HL-60 (cell line): ENCODE measurements around the gene GALNT6.

Source experiments
- DNase-seq, 2 experiments: peaks; one replicate each; pipeline ENCODE4 v3.0.0-alpha.2; 2010 to 2020; ENCODE audit warnings: low read depth in 1 of 2, low spot score in 1 of 2
- H3K27ac ChIP-seq: fragments of 250-450 bp; sonication (Bioruptor Pico); replicated peaks from 2 replicates; pipeline ENCODE4 v1.5.1; 2020; ENCODE audit warnings: mild to moderate bottlenecking, moderate library complexity
- H3K27me3 ChIP-seq: fragments of 250-450 bp; sonication (Bioruptor Pico); 2 replicates; pipeline ENCODE4 v1.5.1; 2021; ENCODE audit warnings: mild to moderate bottlenecking, moderate library complexity; ENCODE audit not compliant: insufficient read depth, poor library complexity, severe bottlenecking
- H3K4me3 ChIP-seq: replicated peaks from 2 replicates; pipeline ENCODE4 v1.5.1; 2011; ENCODE audit warnings: mild to moderate bottlenecking, control low read depth, low read length; ENCODE audit not compliant: insufficient read depth
- GABPA ChIP-seq: IDR thresholded peaks from 2 replicates; pipeline ENCODE4 v1.6.1; 2012; ENCODE audit warnings: low read depth
- POLR2AphosphoS5 ChIP-seq: IDR thresholded peaks from 2 replicates; pipeline ENCODE4 v1.6.1; 2012; ENCODE audit warnings: low read depth
- SPI1 ChIP-seq: IDR thresholded peaks from 2 replicates; pipeline ENCODE4 v1.6.1; 2012; ENCODE audit warnings: low read depth, mild to moderate bottlenecking, borderline replicate concordance
- TF ChIP-seq, protein P1 (sequence below): IDR thresholded peaks from one replicate; pipeline ENCODE4 v1.5.1; 2011; ENCODE audit warnings: low read length, control low read depth, inconsistent platforms; ENCODE audit not compliant: insufficient read depth
- TF ChIP-seq, protein P2 (sequence below): IDR thresholded peaks from 2 replicates; pipeline ENCODE4 v1.6.1; 2012; ENCODE audit warnings: low read depth; ENCODE audit not compliant: insufficient replicate concordance

The GALNT6 gene

DNA sequence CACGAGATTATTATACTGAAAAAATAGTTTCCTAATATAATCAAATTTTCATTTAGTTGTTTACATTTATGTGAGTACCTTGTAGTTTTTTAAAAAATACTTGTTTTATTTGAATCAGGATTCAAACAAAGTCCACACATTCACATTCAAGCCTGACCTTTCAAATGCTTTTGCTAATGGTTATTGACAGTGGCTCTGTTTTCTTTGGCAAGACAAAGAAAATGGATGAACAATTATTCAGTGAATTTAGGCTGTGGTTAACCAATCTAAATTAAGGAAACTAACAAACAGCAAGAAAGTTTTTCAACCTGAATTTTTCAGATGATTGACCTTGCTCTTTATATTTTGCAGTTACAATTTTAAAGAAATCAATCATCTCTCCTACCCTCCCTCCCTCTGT, 43.1 kb upstream of the GALNT6 start:
- Histone ChIP-seq H3K27ac (no peak overlapping the region), H3K4me3 (no peak overlapping the region), H3K27me3 (peaks cover 4% of the 10 kb centered on the region)
- no peak for DNase-seq
- TF ChIP-seq SPI1: no peak

DNA sequence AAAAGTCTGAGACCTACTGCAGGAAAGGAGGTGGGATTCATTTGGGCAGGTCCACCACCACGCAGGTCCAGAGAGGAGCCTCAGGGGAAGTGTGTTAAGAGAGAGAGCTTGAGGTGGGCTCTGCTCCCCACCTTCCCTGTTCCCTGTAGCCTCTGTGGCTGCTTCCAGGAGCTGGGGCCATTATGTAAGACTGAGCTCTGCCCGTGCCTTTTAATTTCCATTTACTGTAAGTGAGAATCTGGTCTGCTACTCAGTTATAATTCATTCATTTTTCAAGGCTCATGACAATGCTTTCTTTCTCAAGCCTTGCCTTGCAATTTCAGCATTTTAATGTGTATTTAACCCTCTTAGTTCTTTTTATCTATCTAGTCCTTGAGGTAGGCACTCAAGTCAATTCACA, 41.7 kb upstream of the GALNT6 start:
- H3K27ac ChIP-seq: no peak overlapping the region
- TF ChIP-seq SPI1 (no peak), GABPA (no peak), POLR2AphosphoS5 (no peak)
- TF ChIP-seq, protein P1, sequence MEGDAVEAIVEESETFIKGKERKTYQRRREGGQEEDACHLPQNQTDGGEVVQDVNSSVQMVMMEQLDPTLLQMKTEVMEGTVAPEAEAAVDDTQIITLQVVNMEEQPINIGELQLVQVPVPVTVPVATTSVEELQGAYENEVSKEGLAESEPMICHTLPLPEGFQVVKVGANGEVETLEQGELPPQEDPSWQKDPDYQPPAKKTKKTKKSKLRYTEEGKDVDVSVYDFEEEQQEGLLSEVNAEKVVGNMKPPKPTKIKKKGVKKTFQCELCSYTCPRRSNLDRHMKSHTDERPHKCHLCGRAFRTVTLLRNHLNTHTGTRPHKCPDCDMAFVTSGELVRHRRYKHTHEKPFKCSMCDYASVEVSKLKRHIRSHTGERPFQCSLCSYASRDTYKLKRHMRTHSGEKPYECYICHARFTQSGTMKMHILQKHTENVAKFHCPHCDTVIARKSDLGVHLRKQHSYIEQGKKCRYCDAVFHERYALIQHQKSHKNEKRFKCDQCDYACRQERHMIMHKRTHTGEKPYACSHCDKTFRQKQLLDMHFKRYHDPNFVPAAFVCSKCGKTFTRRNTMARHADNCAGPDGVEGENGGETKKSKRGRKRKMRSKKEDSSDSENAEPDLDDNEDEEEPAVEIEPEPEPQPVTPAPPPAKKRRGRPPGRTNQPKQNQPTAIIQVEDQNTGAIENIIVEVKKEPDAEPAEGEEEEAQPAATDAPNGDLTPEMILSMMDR: no peak
- TF ChIP-seq, protein P2, sequence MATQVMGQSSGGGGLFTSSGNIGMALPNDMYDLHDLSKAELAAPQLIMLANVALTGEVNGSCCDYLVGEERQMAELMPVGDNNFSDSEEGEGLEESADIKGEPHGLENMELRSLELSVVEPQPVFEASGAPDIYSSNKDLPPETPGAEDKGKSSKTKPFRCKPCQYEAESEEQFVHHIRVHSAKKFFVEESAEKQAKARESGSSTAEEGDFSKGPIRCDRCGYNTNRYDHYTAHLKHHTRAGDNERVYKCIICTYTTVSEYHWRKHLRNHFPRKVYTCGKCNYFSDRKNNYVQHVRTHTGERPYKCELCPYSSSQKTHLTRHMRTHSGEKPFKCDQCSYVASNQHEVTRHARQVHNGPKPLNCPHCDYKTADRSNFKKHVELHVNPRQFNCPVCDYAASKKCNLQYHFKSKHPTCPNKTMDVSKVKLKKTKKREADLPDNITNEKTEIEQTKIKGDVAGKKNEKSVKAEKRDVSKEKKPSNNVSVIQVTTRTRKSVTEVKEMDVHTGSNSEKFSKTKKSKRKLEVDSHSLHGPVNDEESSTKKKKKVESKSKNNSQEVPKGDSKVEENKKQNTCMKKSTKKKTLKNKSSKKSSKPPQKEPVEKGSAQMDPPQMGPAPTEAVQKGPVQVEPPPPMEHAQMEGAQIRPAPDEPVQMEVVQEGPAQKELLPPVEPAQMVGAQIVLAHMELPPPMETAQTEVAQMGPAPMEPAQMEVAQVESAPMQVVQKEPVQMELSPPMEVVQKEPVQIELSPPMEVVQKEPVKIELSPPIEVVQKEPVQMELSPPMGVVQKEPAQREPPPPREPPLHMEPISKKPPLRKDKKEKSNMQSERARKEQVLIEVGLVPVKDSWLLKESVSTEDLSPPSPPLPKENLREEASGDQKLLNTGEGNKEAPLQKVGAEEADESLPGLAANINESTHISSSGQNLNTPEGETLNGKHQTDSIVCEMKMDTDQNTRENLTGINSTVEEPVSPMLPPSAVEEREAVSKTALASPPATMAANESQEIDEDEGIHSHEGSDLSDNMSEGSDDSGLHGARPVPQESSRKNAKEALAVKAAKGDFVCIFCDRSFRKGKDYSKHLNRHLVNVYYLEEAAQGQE: no peak
- peaks cover 4% of the 10 kb centered on the region for H3K27me3 ChIP-seq
- no peak for DNase-seq
- H3K4me3 ChIP-seq: no peak overlapping the region

DNA sequence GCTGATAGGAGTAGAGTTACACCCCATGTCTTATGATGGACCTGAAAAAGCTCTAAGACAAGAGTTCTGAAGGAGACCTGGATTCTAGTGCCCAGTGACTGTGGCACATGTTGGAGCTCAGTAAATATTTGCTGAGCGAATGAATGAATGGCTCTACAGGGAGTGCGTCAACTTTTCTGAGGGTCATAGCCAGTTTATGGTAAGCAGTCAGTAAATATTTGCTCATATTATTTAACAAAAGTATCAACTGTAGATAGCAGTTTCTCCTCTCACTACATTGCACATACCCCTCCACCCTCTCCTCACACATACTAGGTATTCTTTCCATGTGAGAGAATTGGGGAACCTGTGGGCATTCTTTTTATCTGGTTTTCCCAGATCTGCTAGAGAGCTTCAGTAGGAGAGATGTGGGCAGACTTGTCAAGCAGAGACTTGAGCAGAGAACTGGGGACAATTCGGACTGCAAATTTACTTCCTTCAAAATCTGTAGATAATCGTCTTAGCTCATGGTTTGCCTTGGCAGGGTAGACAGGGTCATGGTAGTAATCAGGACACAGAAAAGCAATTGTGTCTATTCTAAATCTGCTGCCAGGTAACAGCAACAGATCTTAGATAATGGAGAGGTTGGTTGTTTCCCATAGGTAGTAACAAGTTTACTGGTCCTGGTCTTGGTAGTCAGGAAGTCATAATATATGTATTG, 39.1 kb upstream of the GALNT6 start:
- TF ChIP-seq, protein P2: no peak
- TF ChIP-seq SPI1 (no peak), GABPA (no peak), POLR2AphosphoS5 (no peak)
- TF ChIP-seq, protein P1: no peak
- Histone ChIP-seq H3K27ac (no peak overlapping the region), H3K4me3 (no peak overlapping the region), H3K27me3 (peaks cover 8% of the 10 kb centered on the region)
- DNase-seq: no peak

DNA sequence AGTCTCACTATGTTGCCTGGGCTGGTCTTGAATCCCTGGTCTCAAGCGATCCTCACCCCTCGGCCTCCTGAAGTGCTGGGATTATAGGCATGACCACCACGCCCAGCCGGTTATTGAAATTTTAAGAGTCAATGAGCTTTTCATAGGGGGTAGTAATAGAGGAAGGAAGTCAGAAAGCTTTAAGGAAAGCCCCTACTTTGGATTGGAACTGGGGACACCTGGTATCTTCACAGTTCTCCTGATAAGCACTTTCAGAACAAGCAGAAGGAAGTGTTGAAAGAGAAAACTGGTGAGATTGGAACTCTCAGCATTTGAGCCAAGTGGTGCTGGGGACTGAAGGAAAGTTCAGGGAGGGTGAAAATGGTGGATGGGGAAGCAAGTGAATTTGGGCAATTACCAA, 38.5 kb upstream of the GALNT6 start:
- DNase-seq: no peak
- Histone ChIP-seq H3K27me3 (peaks cover 14% of the 10 kb centered on the region), H3K27ac (no peak overlapping the region), H3K4me3 (no peak overlapping the region)
- TF ChIP-seq GABPA (no peak), POLR2AphosphoS5 (no peak), SPI1 (no peak)
- TF ChIP-seq, protein P2: no peak
- TF ChIP-seq, protein P1: no peak
